Neuron (in vitro differentiated cells): ENCODE data around the gene SLC18A3.

ENCODE experiments used
- H2AFZ ChIP-seq: one replicate; pipeline ENCODE4 v1.6.1; 2013; ENCODE audit warnings: low read depth, mild to moderate bottlenecking, inconsistent platforms, low read length, moderate library complexity
- H3K27me3 ChIP-seq: one replicate; pipeline ENCODE4 v1.6.1; 2013; ENCODE audit warnings: low read length; ENCODE audit not compliant: insufficient read depth
- H3K36me3 ChIP-seq: one replicate; pipeline ENCODE4 v1.6.1; 2013; ENCODE audit warnings: low read length; ENCODE audit not compliant: insufficient read depth
- H3K4me1 ChIP-seq: one replicate; pipeline ENCODE4 v1.6.1; 2013; ENCODE audit warnings: low read length; ENCODE audit not compliant: insufficient read depth
- H3K4me3 ChIP-seq: 2 replicates; pipeline ENCODE4 v1.5.1; 2013; ENCODE audit warnings: mild to moderate bottlenecking, low read length, moderate library complexity
- H3K9me3 ChIP-seq: one replicate; pipeline ENCODE4 v1.6.1; 2013; ENCODE audit warnings: low read length

The SLC18A3 gene

DNA sequence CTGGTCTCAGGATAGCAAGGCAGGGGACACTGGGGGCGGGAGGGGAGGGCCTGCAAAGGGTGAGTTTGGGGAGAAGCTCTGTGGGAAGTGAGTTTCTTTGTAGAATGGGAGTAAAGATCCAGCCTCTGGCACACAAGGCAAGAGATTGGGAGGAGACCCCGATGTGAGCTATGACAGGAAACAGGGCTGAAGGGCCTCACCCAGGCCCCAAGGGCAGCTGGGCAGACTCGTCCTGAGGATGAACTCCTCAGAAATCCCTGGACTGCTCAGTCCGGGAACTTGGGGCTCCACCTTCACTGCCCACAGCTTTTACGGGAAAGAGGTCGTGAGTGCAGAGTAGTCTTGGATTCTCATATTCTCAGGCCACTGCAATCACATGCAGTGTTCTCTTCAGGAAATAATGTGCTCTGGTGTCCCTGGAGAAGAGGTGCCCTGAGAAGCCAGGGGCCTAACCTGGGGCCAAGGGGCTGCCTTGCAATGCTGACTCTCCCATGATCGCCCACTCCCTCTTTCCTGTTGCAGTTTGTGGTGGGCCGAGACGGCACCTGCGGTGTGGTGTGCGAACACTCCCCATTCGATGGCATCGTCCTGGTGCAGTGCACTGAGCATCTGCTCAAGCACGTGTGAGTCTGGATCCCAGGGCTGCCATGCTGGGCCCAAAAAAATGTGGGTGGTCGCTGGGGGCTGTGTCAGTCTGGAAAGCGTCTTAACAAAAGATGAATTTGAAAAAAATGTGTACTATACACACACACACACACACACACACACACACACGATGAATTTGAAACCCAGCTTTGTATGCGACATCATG is 38.1 kb downstream of the SLC18A3 start:
- Histone ChIP-seq H3K9me3 (no peaks in the 10 kb centered on the region), H3K27me3 (peaks cover 13% of the 10 kb centered on the region), H2AFZ (no peak overlapping the region), H3K4me3 (no peak overlapping the region), H3K36me3 (no peaks in the 10 kb centered on the region), H3K4me1 (no peaks in the 10 kb centered on the region)

- H3K27me3 ChIP-seq = peaks cover 13% of the 10 kb centered on the region
- no peak overlapping the region for H2AFZ ChIP-seq
- H3K4me1 ChIP-seq = no peaks in the 10 kb centered on the region
- no peaks in the 10 kb centered on the region for H3K9me3 ChIP-seq
- no peaks in the 10 kb centered on the region for H3K36me3 ChIP-seq
- no peak overlapping the region for H3K4me3 ChIP-seq
Observed at GRCh38 chr10:49649294-49649693, 39.2 kb downstream of the SLC18A3 start.

GRCh38 chr10:49649936-49650723 is 40.0 kb downstream of the SLC18A3 start:
- no peaks in the 10 kb centered on the region for H3K4me1 ChIP-seq
- H2AFZ ChIP-seq = no peak overlapping the region
- H3K4me3 ChIP-seq = no peak overlapping the region
- no peaks in the 10 kb centered on the region for H3K9me3 ChIP-seq
- peaks cover 14% of the 10 kb centered on the region for H3K27me3 ChIP-seq
- H3K36me3 ChIP-seq = no peaks in the 10 kb centered on the region

DNA sequence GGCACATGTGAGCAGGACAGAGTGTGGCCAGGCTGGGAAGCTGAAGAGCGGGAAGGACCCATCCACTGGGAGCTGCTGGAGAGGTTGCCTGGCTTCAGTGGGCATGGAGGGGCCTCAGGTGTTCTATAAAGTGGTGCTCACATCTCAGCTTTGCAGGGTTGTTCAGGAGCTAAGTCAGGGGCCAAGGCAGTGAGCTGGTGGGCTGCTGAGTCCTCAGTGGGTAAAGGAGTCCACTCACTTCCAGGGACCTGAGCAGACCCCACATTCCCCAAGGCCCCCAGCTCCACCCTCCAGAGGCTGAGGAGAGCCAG is 40.6 kb downstream of the SLC18A3 start:
- Histone ChIP-seq H3K4me3 (no peak overlapping the region), H3K4me1 (no peaks in the 10 kb centered on the region), H2AFZ (no peak overlapping the region), H3K9me3 (no peaks in the 10 kb centered on the region), H3K27me3 (peaks cover 17% of the 10 kb centered on the region), H3K36me3 (no peaks in the 10 kb centered on the region)

DNA sequence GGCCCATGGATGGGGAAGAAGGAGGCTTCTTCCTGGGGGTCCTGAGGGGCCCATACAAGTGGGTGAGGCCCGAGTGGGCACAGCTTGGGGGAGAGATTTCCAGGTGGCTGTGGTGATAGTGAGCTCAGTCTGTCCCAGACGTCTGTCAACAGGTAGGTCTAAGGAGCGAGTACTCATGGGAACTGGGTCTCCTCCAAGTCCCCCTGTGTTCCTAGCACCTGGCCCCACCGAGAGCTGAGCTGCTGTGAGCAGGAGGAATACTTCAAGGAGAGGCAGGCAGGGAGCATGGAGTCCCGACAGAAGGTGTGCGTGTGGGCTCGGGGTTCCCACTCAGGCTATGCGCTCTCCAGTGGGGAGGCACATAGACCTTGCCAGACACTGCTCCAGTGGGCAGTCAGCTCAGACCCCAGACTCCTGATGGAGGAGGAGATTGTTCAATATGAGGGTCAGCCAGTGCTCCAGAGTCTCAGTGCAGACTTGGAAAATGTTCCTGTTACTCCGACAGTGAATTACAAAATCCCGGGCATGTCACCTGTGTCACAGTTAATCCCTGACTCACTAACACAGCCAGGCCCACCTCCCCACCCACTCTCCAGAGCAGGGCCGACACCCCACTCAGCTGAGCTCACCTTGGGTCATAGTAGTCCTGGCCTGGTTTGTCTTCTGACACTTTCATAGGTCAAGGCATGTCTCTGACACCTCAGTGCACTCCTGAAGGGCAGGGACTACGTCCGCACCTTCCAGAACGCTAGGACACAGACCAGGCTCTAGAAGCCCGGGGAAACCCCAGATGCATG is 41.1 kb downstream of the SLC18A3 start:
- H3K36me3 ChIP-seq = no peaks in the 10 kb centered on the region
- H3K4me3 ChIP-seq = no peak overlapping the region
- H2AFZ ChIP-seq = no peak overlapping the region
- peaks cover 17% of the 10 kb centered on the region for H3K27me3 ChIP-seq
- no peaks in the 10 kb centered on the region for H3K9me3 ChIP-seq
- H3K4me1 ChIP-seq = no peaks in the 10 kb centered on the region

DNA sequence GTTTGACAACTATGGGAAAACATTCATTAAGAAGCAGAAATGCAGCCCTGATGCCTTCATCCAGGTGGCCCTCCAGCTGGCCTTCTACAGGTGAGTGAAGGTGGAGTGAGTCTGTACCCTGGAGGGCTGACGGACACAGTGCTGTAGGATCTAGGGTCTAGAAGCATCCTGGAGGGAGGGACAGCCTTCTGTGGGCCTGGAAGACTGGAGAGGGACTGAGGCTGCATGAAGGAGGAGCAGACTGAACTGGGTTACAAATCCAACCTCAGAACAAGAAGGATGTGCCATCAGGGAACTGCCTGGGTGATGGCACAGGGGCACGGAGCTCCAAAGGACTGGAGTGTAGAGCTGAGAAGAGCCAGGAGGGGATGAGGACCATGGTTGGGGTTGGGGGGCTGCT is 41.8 kb downstream of the SLC18A3 start:
- no peak overlapping the region for H2AFZ ChIP-seq
- H3K4me3 ChIP-seq = no peak overlapping the region
- no peaks in the 10 kb centered on the region for H3K4me1 ChIP-seq
- no peaks in the 10 kb centered on the region for H3K36me3 ChIP-seq
- H3K9me3 ChIP-seq = no peaks in the 10 kb centered on the region
- peaks cover 17% of the 10 kb centered on the region for H3K27me3 ChIP-seq

- Histone ChIP-seq H3K27me3 (peaks cover 17% of the 10 kb centered on the region), H3K9me3 (no peaks in the 10 kb centered on the region)
Observed at GRCh38 chr10:49652421-49653272, 42.5 kb downstream of the SLC18A3 start.

GRCh38 chr10:49653273-49653929 is 43.3 kb downstream of the SLC18A3 start:
- no peak overlapping the region for H3K4me3 ChIP-seq
- H3K27me3 ChIP-seq = peaks cover 12% of the 10 kb centered on the region
- no peaks in the 10 kb centered on the region for H3K36me3 ChIP-seq
- H2AFZ ChIP-seq = no peak overlapping the region
- H3K4me1 ChIP-seq = no peaks in the 10 kb centered on the region
- no peaks in the 10 kb centered on the region for H3K9me3 ChIP-seq

More at GRCh38 chr10:49652421-49653272, 42.5 kb downstream of the SLC18A3 start:
- no peak overlapping the region for H2AFZ ChIP-seq
- H3K36me3 ChIP-seq = no peaks in the 10 kb centered on the region
- H3K4me1 ChIP-seq = no peaks in the 10 kb centered on the region
- H3K4me3 ChIP-seq = no peak overlapping the region

- no peaks in the 10 kb centered on the region for H3K4me1 ChIP-seq
- H3K36me3 ChIP-seq = no peaks in the 10 kb centered on the region
- no peak overlapping the region for H3K4me3 ChIP-seq
- no peaks in the 10 kb centered on the region for H3K9me3 ChIP-seq
- peaks cover 7% of the 10 kb centered on the region for H3K27me3 ChIP-seq
- no peak overlapping the region for H2AFZ ChIP-seq
Observed at GRCh38 chr10:49654036-49654693, 44.1 kb downstream of the SLC18A3 start.

- Histone ChIP-seq H3K27me3 (peaks cover 7% of the 10 kb centered on the region), H3K4me3 (no peak overlapping the region), H3K4me1 (no peaks in the 10 kb centered on the region), H2AFZ (no peak overlapping the region), H3K36me3 (no peaks in the 10 kb centered on the region), H3K9me3 (no peaks in the 10 kb centered on the region)
Observed at GRCh38 chr10:49655099-49655498, 45.0 kb downstream of the SLC18A3 start.

GRCh38 chr10:49656845-49657493 is 46.9 kb downstream of the SLC18A3 start:
- H2AFZ ChIP-seq = no peak overlapping the region
- no peak overlapping the region for H3K4me3 ChIP-seq
- H3K4me1 ChIP-seq = peaks cover 2% of the 10 kb centered on the region
- H3K36me3 ChIP-seq = no peaks in the 10 kb centered on the region
- peaks cover 4% of the 10 kb centered on the region for H3K27me3 ChIP-seq
- H3K9me3 ChIP-seq = no peaks in the 10 kb centered on the region
